GM12864 (cell line): Measurements from ENCODE around the gene MCEE.
A peak's percentile ranks its signal among the peaks of the same experiment; 100 is the strongest.
"Not testable (repeated sequence)": the region's sequence is repeated elsewhere in the genome, so short reads cannot be mapped to it uniquely, and the experiment has no call there.

Experiments
- DNase-seq: peaks from one replicate; pipeline ENCODE4 v3.0.0-alpha.2; 2011; ENCODE audit warnings: low read depth
- H3K4me3 ChIP-seq: 2 replicates; pipeline ENCODE4 v1.5.1; 2011; ENCODE audit warnings: mild to moderate bottlenecking, low read depth, low read length, control low read depth
- TF ChIP-seq, protein P1 (sequence below): IDR thresholded peaks from 2 replicates; pipeline ENCODE4 v1.5.1; 2011; ENCODE audit warnings: low read depth, mild to moderate bottlenecking, moderate library complexity, low read length, control low read depth, inconsistent platforms; ENCODE audit errors: missing control alignments

MCEE gene

DNA sequence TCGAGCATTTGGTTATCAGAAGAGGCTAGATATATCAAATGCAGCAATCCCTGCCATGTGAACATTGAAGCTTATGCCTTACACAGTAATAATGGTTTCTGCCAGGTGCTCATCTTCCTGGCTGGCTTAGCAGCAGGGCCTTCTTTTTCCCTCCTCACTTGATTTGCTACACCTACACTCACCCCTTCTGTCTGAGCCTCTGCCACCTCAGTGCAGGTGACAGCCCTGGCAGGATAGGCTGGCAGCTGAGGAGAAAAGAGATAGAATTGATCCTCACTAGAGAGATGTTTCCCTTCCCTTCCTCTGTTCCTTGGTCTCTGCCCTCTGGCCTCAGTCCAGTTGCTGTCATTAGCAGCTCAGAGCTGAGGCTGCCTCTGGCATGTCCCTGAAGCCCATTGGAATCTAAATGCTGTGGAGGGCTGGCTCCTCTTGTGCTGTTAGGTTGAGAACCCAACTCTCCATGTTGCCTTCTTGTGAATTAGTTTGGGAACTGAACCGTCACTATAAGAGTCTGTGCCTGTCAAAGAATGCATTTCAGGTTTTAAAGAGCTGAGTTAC lies 18.6 kb upstream of the MCEE start:
- no peak overlapping the region for H3K4me3 ChIP-seq
- DNase-seq = no peak
- TF ChIP-seq, protein P1, sequence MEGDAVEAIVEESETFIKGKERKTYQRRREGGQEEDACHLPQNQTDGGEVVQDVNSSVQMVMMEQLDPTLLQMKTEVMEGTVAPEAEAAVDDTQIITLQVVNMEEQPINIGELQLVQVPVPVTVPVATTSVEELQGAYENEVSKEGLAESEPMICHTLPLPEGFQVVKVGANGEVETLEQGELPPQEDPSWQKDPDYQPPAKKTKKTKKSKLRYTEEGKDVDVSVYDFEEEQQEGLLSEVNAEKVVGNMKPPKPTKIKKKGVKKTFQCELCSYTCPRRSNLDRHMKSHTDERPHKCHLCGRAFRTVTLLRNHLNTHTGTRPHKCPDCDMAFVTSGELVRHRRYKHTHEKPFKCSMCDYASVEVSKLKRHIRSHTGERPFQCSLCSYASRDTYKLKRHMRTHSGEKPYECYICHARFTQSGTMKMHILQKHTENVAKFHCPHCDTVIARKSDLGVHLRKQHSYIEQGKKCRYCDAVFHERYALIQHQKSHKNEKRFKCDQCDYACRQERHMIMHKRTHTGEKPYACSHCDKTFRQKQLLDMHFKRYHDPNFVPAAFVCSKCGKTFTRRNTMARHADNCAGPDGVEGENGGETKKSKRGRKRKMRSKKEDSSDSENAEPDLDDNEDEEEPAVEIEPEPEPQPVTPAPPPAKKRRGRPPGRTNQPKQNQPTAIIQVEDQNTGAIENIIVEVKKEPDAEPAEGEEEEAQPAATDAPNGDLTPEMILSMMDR = no peak

DNA sequence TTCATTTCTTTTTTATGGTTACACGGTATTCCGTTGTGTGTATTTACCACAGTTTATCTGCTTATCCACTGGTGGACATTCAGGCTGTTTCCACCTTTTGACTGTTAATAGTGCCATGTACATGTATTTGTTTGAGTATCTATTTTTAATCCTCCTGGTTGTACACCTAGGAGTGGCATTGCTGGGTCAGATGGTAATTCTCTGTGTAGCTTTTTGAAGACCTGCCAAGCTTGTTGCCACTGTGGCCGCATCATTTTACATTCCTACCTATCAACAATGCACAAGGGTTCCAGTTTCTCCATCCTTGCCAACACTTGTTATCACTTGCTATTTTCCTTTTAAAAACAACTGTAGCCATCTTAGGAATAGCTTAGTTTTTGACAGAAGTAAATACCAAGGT lies 13.8 kb upstream of the MCEE start:
- H3K4me3 ChIP-seq = no peak overlapping the region
- DNase-seq = no peak
- TF ChIP-seq, protein P1 = no peak

DNA sequence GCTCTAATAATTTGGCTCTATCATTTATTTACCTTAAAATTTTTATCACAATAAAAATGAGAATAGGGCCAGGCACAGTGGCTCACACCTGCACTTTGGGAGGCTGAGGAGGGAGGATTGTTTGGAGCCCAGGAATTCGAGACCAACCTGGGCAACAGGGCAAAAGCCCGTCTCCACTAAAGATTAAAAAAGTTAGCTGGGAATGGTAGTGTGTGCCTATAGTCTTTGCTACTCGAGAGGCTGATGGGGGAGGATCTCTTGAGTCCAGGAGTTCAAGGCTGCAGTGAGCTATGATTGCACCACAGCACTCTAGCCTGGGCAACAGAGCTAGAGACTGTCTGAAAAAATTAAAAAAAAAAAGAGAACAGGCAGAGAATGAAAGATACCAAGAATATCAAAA lies 6.1 kb upstream of the MCEE start:
- TF ChIP-seq, protein P1 = no peak
- H3K4me3 ChIP-seq = no peak overlapping the region
- no peak for DNase-seq

DNA sequence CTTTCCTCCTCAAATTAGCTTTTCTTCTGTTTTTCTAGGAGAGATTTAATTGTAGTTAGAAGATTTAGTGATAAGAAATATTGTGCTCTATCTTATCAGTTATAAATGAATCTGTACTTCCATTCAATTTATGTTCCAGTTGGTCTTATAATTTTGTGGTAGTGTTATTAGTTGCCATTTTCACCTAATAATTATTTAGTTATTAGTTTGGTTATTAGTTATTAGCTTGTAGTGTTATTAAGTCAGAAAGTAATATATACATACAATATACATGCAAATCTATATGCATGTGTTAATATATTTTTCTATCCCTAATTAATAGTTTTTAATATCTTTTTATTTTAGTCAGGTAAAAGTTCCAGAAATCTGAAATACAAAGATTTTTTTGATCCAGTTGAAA lies 3.6 kb upstream of the MCEE start:
- TF ChIP-seq, protein P1 = no peak
- no peak overlapping the region for H3K4me3 ChIP-seq
- DNase-seq = no peak

DNA sequence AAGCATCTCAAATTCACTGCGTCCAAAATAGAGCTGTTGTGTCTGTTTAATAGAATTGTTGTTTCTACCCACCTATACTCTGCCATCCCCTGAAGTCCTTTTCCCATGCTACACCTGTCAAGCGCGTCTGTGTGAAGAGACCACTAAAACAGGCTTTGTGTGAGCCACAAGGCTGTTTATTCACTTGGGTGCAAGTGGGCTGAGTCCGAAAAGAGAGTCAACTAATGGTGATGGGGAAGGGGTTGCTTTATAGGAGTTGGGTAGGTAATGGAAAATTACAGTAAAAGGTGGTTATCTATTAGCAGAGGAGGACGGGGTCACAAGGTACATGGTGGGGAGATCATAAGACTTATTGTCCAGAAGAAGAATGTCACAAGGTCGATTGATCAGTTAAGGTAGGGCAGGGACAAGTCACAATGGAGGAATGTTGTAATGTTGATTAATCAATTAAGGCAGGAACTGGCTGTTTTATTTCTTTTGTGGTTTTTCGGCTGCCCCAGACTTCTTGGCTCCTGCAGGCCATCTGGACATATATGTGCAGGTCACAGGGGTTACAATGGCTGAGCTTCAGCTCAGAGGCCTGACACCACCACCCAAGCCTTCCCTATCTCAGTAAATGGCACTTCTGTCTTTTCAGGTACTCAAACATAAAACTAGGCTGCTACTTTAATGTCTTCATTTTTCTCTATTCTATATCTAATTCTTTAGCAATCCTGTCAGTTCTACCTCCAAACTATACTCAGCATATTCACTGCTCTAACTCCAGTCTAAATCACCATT lies 1.5 kb upstream of the MCEE start:
- peak overlapping the region; percentile 76 for H3K4me3 ChIP-seq
- DNase-seq = not testable (repeated sequence)

DNA sequence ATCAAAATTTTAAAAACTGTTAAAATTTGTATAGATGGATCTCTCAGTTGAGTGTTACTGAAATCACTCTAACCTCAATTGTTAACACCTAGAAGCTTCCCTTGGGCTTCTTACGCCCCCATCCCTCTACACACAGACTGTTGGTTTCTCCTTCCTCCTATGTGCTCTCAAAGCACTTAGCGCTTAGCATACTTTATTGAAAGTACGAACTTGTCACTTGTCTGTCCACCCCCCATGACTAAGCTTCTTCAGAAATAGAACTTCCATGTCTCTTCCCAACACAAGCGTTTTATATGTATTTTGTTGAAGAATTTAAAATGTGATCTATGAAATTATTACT lies 846 bp upstream of the MCEE start:
- peak overlapping the region; percentile 76 for H3K4me3 ChIP-seq
- TF ChIP-seq, protein P1 = no peak
- no peak for DNase-seq

DNA sequence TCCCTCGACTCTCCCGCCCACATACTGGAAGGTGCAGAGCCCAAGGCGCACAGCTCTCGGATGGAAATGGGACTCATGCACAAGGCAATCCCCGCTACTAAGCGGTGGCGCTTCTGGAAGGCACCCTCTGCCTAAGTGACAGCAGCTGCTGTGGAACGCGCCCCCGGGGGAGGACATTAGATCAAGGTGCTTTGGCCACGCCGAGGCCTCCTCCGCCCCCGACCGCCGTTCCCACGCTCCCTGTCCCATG lies 202 bp downstream of the MCEE start:
- peak overlapping the region; percentile 76 for H3K4me3 ChIP-seq
- DNase-seq = no peak
- TF ChIP-seq, protein P1 = no peak
